ENCODE data around the gene SNX33. TPM values are rescaled to one million over a fixed set of nuclear protein-coding genes. Genes with fewer than 3 reads are reported as not detected.

The SNX33 gene
- total and polyA plus RNA-seq, 11 donors, result 7.7 to 20.9 (median 11.3) TPM

DNA sequence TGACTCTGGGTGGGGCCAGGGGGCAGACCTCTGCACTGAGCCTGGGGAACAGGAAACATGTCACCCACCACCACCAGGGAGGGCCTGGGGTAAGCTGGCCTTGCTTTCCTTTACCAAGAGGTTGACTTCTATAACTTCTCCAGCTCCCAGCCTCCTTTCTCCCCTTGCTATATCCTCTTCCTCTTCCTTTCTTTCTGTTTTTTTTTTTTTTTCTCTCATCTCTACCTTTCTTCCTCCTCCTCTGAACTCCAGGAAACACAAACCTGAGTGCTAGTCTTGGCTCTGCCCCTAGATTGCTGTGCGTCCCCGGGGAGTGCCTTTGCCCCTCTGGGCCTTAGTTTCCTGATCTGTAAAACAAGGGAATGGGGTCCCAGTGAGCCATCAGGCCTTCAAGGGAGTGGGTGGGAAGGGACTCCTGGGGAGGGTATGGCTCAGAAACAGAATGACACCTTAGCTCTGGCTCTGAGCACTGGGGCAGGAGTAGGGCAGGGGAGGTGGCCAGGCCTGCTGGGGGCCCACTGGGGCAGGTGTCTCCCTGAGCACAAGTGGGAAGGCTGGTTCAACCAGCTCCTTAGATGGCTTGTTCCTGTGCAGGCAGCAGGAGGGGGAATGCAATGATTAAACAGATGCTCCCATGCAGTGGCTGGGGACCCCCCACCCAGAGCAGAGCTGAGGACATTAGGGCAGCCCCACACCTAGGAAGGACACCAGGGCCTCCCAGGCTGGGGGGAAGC is 4.3 kb downstream of the SNX33 start:
- TF ChIP-seq POLR2A (IDR thresholded peaks at IDR 0.05), result no peak
- TF ChIP-seq, protein P1, sequence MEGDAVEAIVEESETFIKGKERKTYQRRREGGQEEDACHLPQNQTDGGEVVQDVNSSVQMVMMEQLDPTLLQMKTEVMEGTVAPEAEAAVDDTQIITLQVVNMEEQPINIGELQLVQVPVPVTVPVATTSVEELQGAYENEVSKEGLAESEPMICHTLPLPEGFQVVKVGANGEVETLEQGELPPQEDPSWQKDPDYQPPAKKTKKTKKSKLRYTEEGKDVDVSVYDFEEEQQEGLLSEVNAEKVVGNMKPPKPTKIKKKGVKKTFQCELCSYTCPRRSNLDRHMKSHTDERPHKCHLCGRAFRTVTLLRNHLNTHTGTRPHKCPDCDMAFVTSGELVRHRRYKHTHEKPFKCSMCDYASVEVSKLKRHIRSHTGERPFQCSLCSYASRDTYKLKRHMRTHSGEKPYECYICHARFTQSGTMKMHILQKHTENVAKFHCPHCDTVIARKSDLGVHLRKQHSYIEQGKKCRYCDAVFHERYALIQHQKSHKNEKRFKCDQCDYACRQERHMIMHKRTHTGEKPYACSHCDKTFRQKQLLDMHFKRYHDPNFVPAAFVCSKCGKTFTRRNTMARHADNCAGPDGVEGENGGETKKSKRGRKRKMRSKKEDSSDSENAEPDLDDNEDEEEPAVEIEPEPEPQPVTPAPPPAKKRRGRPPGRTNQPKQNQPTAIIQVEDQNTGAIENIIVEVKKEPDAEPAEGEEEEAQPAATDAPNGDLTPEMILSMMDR (IDR thresholded peaks at IDR 0.05), result no peak
- DNase-seq (no peak), ATAC-seq (no peak)
- intact Hi-C loops (cut with DNase I), result no loop called here
- WGBS, 4 donors, result 35 to 70% (median 51%) methylated on average over 2 of the region's 2 CpGs
- H3K9me3 ChIP-seq, result no peaks in the 10 kb centered on the region
- H3K27me3 ChIP-seq, result no peaks in the 10 kb centered on the region
- peak overlapping the region in 11 of 12 donors; percentile 57 to 78 (median 68) for H3K27ac ChIP-seq
- H3K4me3 ChIP-seq, result peak overlapping the region in 10 of 12 donors; percentile 21 to 97 (median 77)
- peaks cover 0 to 42% (median 10%) of the 10 kb centered on the region in 9 donors for H3K36me3 ChIP-seq
- peaks cover 8 to 73% (median 56%) of the 10 kb centered on the region in 12 donors for H3K4me1 ChIP-seq

DNA sequence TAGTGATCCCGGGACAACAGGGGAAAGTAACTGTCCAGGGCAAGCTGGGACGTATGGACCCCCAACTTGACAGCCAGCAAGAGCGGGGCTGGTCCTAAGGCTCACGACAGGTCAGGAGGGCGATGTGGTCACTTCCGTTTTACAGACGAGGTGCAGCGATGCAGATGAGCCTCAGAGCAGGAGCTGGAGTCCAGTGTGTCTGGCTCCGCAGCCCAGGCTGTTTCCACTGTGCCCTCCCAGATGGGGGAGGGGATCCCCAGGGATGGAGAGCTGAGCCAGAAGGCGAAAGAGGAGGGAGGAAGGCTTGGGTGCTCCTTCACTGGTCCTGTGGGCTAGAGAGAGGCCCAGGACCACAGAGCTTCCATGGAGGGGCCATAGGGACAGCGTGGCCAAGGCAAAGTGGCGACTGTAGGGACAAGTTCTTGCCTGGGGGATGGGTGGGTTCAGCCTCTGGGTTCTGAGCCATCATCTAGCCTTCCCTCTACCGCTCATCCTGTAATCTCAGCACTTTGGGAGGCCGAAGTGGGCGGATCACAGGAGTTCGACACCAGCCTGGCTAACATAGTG is 5.7 kb downstream of the SNX33 start:
- Histone ChIP-seq H3K27me3 (no peaks in the 10 kb centered on the region), H3K4me1 (peaks cover 8 to 72% (median 55%) of the 10 kb centered on the region in 12 donors), H3K36me3 (peaks cover 0 to 57% (median 25%) of the 10 kb centered on the region in 9 donors), H3K9me3 (no peaks in the 10 kb centered on the region), H3K27ac (peak overlapping the region in 10 of 12 donors; percentile 17 to 78 (median 58)), H3K4me3 (peak overlapping the region in 4 of 12 donors; percentile 4 to 84 (median 50))
- WGBS, 4 donors, result 60 to 84% (median 76%) methylated on average over 16 of the region's 16 CpGs
- no peak for TF ChIP-seq POLR2A (IDR thresholded peaks at IDR 0.05)
- TF ChIP-seq, protein P1 (IDR thresholded peaks at IDR 0.05), result no peak
- ATAC-seq, result no peak
- intact Hi-C loops (cut with DNase I), result no loop called here
- peak in 2 of 5 donors; percentile 20 to 57 for DNase-seq

DNA sequence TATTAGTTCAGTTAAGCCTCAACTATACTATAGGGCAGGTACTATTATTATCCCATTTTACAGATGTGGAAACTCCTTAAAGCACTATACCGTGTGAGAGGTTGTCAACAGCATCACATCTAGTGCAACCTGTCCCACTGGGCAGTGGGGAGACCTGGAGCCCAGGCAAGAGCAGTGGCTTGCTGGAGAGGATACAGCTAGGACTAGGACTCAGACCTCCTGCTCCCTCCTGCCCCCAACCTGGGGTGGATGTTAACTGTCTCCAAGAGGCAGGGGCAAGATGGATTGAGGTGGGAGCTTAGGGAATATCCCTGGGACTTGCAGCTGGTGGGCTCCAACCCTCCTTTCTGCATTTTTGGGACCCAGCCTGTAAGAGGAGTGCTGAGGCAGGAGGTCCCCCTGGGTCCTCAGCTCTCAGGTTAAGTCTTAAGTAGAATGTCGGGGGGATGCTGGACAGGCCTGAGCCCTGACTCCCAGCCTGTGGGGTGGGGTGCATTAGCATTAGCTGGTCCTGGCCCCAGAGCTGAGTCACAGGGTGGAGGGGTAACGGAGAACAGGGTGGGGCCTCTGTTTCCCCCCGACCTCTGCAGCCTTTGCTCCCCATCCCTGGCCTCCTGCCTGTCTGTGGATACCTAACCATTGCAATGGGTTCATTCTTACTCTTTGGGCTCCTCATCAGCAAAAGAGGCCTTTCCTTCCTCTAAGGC is 6.6 kb downstream of the SNX33 start:
- Histone ChIP-seq H3K9me3 (no peaks in the 10 kb centered on the region), H3K4me1 (peaks cover 8 to 72% (median 57%) of the 10 kb centered on the region in 12 donors), H3K27ac (peak overlapping the region in 1 of 12 donors; percentile 64), H3K27me3 (no peaks in the 10 kb centered on the region), H3K36me3 (peaks cover 0 to 60% (median 30%) of the 10 kb centered on the region in 9 donors), H3K4me3 (no peak overlapping the region)
- ATAC-seq (no peak), DNase-seq (no peak)
- TF ChIP-seq, protein P1 (IDR thresholded peaks at IDR 0.05), result no peak
- no peak for TF ChIP-seq POLR2A (IDR thresholded peaks at IDR 0.05)
- 68 to 80% (median 73%) methylated on average over 4 of the region's 4 CpGs for WGBS, 4 donors
- intact Hi-C loops (cut with DNase I), result no loop called here

DNA sequence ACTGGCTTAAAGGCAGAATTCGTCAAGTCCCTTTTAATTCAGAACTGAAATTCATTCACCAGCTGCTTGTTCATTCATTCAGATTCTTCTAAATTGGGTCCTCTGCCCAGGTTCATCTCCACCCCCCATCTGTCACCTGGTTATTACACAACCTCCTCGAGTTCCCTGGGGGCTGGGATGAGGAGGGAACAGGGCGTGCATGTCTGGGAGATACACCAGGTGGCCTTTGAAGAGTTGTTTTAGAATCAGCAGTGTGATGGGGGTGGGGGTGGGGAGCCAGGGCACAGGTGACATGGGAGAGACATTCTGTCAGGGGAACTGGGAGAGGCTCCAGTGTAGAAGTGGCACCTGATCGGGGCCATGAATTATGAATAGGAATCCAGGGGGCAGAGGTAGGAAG is 8.2 kb downstream of the SNX33 start:
- 76 to 84% (median 80%) methylated on average over 4 of the region's 4 CpGs for WGBS, 4 donors
- no peak overlapping the region for H3K27ac ChIP-seq

More for the DNA sequence above, 8.2 kb downstream of the SNX33 start:
- Histone ChIP-seq H3K36me3 (peaks cover 0 to 50% (median 30%) of the 10 kb centered on the region in 9 donors), H3K4me3 (no peak overlapping the region), H3K4me1 (peaks cover 0 to 70% (median 57%) of the 10 kb centered on the region in 12 donors), H3K9me3 (no peaks in the 10 kb centered on the region), H3K27me3 (no peaks in the 10 kb centered on the region)
- ATAC-seq (no peak), DNase-seq (no peak)
- no peak for TF ChIP-seq POLR2A (IDR thresholded peaks at IDR 0.05)
- TF ChIP-seq, protein P1 (IDR thresholded peaks at IDR 0.05), result no peak
- intact Hi-C loops (cut with DNase I), result no loop called here

Data from heart left ventricle (tissue), 16 donors.